Stimulated activated CD4-positive, alpha-beta T cell treated with anti-CD3 and anti-CD28 coated beads, Interleukin-4, amount 100 ng/mL, for 4 hours (primary cell): Measurements from ENCODE around the gene SCGN.

Source experiments
- DNase-seq, 2 experiments: peaks; one replicate each; pipeline ENCODE4 v3.0.0-alpha.2; 2020

SCGN gene

DNA sequence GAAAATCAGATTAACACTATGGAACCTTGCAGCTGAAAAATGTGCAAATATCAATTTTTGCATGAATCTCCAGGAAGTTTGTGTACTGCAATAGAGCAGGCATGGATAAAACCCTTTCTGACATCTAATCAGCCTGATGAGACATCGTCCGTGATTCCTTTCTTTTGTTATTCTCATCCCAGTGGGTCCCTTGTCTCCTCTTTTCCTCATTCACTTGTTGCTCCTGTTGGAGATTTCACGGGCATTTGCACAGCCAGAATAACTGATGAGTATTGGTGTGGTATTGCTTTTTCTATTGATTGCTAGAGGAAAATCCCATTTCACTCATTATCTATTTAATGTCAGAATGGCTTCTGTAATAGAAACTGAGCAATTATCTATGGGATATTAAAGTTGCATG lies 39.9 kb downstream of the SCGN start:
- DNase-seq: no peak

- DNase-seq: no peak
These were observed 40.5 kb downstream of the SCGN start for GRCh38 chr6:25692472-25692871.

- no peak for DNase-seq
These were observed 42.4 kb downstream of the SCGN start for GRCh38 chr6:25694366-25694765.

- DNase-seq: no peak
These were observed 43.7 kb downstream of the SCGN start for GRCh38 chr6:25695671-25696070.

DNA sequence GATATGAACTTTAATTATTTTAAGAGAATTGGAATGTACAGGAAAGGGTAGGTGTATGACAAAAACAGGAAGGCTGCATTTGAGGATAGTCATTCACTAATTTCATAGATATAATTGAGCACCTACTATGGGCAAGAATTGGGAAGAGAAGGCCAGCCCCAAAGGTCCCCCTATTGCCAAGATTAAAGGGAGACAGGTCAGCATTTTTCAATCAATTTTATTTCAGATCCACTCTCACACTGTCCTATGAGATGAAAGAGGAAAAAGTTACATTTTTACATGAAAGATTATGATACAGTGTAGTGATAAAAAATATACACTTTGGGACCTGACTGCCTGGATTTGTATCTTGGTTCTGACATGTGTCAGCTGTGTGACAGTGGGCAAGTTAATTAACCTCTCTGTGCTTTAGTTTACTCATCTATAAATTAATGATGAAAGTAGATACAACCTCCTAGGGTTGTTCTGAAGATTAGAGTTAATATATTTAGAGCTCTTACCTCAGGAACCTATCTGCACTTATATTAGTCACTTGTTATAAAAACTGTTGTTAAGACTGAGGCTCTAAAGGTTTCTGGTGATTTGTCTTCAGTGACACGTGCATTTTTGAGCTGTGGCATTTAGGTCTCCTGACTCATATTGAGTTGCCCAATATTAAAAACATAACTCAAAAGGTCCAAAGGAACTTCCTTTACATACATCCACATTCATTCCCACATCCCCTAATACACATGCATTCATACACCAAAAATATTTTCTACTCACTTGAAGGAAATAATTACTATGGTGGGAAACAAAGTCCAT lies 45.7 kb downstream of the SCGN start:
- DNase-seq: no peak

- DNase-seq: no peak
These were observed 46.6 kb downstream of the SCGN start for GRCh38 chr6:25698631-25699030.

- DNase-seq: no peak
These were observed 47.6 kb downstream of the SCGN start for GRCh38 chr6:25699649-25700048.

DNA sequence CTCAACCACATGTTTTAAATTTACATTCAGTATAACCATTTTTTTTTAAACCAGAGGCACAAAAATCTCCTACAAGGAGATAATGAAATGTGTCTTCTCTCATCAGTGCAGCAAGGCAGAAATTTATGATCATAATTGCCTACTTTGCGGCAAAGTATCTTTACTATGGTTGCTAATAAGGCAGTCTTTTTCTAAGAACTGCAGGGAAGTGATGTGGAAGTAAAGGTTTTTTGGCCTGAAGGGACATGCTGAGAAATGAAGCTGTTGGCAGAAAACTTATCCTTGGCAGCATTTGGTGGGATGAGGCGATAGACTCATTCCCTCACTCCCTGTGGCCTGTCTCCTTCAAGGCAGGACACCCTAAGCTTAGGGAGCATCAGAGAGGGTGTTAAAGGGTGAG lies 48.7 kb downstream of the SCGN start:
- DNase-seq: no peak

DNA sequence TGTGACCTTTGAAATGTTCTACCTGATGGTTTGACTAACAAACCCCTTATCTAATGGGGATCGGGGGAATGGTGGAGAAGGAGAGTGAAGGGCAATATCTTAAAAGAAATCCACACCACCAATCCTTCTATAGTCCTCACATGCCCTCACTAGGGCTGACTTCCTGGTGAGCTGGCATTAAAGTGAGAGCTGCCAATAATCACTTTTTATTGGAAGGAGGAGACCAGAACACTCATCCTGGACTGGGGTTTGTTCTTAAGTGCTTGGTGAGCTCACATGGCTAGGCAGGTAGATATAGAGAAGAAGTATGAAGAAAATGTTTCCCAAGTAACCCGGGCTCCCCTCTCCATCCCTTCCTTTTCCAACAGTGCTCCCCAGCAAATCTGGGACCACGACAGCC lies 49.8 kb downstream of the SCGN start:
- no peak for DNase-seq

GRCh38 chr6:25703005-25703404 lies 51.0 kb downstream of the SCGN start:
- no peak for DNase-seq

GRCh38 chr6:25704001-25704400 lies 52.0 kb downstream of the SCGN start:
- DNase-seq: no peak

- no peak for DNase-seq
These were observed 54.4 kb downstream of the SCGN start for GRCh38 chr6:25706314-25707014.

GRCh38 chr6:25709761-25710160 lies 57.7 kb downstream of the SCGN start:
- no peak for DNase-seq

- DNase-seq: no peak
These were observed 58.3 kb downstream of the SCGN start for GRCh38 chr6:25710287-25710686.

DNA sequence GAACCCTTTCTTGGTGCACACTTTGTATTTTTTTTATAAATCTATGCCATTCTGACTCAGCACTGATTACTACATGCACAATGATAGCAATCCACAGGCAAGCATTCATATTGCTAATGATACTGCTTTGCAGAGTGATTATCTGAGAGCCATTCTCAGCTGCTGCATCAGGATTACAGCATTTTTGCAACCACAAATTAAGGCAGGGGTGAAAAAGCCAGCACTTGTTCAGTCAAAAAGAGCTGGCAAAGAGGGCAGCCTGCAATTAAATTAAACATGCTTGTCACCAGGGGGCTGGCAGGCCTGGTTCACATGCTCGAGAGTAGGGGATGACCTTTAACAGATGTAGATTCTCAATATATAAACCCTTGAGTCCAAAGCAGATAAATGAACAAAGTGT lies 61.8 kb downstream of the SCGN start:
- DNase-seq: no peak

DNA sequence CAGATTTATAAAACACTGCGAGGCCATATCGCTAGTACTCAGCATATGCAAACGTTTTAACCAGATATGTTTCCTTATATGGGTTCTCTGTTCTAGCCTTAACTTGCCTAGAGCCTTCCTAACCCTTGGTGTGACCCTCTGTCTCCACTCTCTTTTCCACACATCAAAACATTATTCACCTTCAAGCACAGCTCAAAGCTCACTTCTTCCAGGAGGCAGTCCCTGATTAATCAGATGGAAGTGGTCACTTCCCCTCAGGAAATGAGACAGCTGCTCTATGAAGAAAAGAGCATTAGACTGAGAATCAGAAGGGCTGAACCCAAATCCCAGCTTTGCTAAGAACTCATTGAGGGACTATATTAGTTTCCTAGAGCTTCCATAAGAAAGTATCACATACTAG lies 62.8 kb downstream of the SCGN start:
- no peak for DNase-seq

GRCh38 chr6:25715794-25716193 lies 63.8 kb downstream of the SCGN start:
- no peak for DNase-seq

GRCh38 chr6:25717866-25718740 lies 66.1 kb downstream of the SCGN start:
- DNase-seq: no peak

DNA sequence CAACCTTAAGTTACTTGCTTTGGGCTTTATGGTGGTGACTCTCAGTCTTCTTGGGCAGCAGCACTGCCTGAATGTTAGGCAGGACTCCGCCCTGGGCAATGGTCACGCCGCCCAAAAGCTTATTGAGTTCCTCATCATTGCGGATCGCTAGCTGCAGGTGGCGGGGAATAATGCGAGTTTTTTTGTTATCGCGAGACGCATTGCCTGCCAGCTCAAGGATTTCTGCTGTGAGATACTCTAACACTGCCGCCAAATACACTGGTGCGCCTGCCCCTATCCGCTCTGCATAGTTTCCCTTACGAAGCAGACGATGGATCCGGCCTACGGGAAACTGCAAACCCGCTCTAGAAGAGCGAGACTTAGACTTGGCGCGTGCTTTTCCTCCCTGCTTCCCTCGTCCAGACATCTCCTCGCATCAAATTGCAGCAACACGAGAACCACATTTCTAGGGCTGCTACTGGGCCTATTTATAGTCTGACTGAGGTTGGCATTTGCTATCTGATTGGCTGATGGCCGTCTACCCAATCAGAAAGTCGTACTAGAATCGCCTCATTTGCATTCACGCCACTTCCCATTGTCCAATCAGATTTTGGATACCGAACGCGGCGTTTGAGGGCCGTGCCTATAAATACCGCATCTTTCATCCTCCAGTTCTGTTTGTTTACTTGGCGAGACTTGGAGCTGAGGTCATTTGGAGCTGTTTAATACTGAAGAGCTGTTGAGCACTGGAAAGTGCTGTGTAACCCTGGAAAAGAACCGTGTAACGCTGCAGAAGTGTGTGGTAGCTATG lies 74.3 kb downstream of the SCGN start:
- DNase-seq: no peak

GRCh38 chr6:25727028-25727427 lies 75.0 kb downstream of the SCGN start:
- DNase-seq: no peak

- DNase-seq: no peak
These were observed 78.9 kb downstream of the SCGN start for GRCh38 chr6:25730907-25731306.

- DNase-seq: no peak
These were observed 79.7 kb downstream of the SCGN start for GRCh38 chr6:25731721-25732120.
